GM18505 (cell line): ENCODE measurements around the gene TPTE2.
"Not testable (repeated sequence)": the region's sequence is repeated elsewhere in the genome, so short reads cannot be mapped to it uniquely, and the experiment has no call there.

ENCODE experiments used
- ATAC-seq: cut with Tn5 transposase; IDR thresholded peaks from one replicate; pipeline ENCODE4 v1.9.1; 2021; ENCODE audit not compliant: unreplicated experiment
- POLR2A ChIP-seq: IDR thresholded peaks from 4 replicates; pipeline ENCODE4 v1.6.1; 2011; ENCODE audit warnings: borderline replicate concordance; ENCODE audit not compliant: insufficient read depth, insufficient read length; ENCODE audit errors: extremely low read depth

Gene TPTE2

DNA sequence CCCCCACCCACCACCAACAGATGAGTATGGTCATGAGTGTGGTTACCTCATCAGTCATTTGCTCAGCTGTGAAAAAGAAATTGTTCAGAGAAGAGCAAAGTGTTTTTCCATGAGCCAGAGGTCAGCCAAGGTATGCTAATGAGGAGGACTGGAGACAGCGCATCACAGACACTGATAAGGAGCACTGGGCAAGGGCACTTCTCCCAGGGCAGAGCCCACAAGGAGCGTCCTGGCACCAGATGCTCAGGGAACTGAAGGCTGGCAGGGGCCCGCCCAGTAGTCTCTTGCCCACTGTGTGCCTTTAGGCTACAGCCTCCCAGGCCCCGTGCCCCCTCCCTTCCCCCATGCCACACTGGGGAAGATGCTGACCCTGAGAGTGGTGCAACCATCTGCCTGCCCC is 148.8 kb downstream of the TPTE2 start:
- ATAC-seq = not testable (repeated sequence)

DNA sequence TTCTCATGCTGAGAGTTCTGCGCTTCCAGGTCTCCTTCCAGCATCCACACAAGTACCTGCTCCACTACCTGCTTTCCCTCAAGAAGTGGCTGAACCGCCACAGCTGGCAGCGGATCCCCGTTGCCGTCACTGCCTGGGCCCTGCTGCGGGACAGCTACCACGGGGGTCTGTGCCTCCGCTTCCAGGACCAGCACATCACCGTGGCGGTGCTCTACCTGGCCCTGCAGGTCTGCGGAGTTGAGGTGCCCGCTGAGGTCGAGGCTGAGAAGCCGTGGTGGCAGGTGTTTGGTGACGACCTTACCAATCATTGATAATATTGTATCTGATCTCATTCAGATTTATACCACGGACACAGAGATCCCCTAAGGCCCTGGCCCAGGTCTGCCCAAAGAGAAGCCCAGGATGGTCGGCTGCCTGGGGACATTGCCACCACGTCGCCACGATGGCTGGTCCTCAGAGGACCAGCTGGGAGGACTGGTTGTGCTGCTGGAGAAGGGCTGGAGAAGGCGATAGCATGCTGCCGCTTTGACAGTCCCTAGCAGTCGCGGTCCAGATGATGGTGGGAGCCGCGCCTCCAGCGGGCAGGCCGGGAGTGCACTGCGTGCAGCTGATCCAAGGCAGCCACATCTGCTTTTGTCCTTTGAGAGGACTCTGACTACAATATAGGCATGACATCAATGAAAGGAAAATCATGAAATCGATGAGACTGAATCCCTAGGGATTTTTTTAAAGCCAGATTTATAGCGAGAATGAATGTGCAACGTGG is 178.4 kb downstream of the TPTE2 start:
- not testable (repeated sequence) for ATAC-seq

DNA sequence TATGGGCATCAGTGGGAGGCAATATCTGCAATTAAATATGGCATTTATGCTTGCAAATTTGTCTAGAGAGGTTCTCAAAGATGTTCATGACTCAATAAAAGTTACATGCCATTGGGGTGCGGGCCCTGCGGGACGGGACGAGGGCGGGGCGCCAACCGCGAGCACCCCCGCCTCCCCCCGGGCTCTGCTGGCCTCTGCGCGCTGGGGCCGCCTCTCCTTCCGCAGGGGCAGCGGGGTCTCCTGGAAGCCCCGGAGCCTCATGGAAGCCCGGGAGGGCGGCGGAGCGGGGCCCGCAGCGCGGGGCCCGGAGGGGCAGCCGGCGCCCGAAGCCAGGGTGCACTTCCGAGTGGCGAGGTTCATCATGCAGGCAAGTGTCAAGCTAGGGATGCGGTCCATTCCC is 179.2 kb downstream of the TPTE2 start:
- ATAC-seq = no peak

More for the DNA sequence above, 179.2 kb downstream of the TPTE2 start:
- TF ChIP-seq POLR2A = no peak
